DND-41 (cell line): ENCODE data around the gene ARHGAP27.

Experiments used
- EZH2 ChIP-seq: IDR thresholded peaks from 3 replicates; pipeline ENCODE4 v1.6.1; 2012; ENCODE audit warnings: borderline replicate concordance, low read depth, mild to moderate bottlenecking, moderate library complexity, low read length, inconsistent platforms; ENCODE audit not compliant: severe bottlenecking
- TF ChIP-seq, protein P1 (sequence below): IDR thresholded peaks from 2 replicates; pipeline ENCODE4 v1.5.1; 2012; ENCODE audit warnings: borderline replicate concordance, low read length, moderate library complexity, mild to moderate bottlenecking; ENCODE audit not compliant: poor library complexity, severe bottlenecking; ENCODE audit errors: extremely low read depth

DNA sequence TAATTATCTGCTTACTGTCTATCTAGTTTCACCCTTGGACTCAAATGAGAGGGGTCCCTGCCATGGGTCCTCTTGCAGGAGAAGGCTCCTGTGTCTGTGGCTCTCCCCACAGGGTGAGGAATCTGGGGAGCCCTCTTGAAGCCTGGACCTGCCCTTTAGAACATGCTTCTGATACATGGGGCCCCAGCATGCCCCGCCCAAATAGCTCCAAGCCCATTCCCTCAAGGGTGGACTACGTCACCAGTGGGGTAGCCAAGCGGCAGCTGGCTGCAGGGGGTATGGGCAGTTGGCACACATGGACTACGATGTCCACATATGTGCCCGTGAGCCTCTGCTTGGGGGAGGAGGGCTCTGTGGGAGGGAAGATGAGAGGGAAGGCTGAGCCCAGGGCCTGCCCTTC, 39.3 kb downstream of the ARHGAP27 start:
- TF ChIP-seq, protein P1, sequence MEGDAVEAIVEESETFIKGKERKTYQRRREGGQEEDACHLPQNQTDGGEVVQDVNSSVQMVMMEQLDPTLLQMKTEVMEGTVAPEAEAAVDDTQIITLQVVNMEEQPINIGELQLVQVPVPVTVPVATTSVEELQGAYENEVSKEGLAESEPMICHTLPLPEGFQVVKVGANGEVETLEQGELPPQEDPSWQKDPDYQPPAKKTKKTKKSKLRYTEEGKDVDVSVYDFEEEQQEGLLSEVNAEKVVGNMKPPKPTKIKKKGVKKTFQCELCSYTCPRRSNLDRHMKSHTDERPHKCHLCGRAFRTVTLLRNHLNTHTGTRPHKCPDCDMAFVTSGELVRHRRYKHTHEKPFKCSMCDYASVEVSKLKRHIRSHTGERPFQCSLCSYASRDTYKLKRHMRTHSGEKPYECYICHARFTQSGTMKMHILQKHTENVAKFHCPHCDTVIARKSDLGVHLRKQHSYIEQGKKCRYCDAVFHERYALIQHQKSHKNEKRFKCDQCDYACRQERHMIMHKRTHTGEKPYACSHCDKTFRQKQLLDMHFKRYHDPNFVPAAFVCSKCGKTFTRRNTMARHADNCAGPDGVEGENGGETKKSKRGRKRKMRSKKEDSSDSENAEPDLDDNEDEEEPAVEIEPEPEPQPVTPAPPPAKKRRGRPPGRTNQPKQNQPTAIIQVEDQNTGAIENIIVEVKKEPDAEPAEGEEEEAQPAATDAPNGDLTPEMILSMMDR: no peak
- no peak for TF ChIP-seq EZH2
